NCI-H1105 (cell line): Measurements from ENCODE around the gene TTI1.

Experiments used
- DNase-seq: peaks from one replicate; lab custom pipeline; 2025; lab: John Stamatoyannopoulos, UW

Gene TTI1

GRCh38 chr20:38054647-38055046, 21.4 kb upstream of the TTI1 start:
- no peak for DNase-seq

- DNase-seq = no peak
Observed at GRCh38 chr20:38052870-38053269, 19.6 kb upstream of the TTI1 start.

GRCh38 chr20:38050686-38051085, 17.4 kb upstream of the TTI1 start:
- DNase-seq = no peak

- DNase-seq = no peak
Observed at GRCh38 chr20:38049800-38050199, 16.5 kb upstream of the TTI1 start.

GRCh38 chr20:38046572-38046971, 13.3 kb upstream of the TTI1 start:
- no peak for DNase-seq

DNA sequence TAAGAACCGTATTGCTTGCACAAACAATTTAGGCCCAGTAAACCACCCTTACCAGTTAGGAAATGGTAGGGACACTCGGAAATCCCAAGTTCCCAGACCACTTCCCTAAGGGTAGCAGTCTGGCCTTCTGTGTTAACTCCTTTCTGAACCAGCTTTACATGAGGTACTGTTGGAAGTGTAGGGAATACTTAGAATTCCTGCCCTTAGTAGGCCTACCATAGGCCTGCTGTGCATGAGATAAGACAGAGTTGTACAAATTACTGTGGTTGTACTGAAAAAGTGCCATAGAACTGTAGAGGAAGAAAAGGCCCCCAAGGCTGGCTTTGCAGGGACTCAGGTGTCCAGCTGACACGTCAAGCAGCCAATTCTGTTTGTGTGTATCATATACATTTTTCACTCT, 11.4 kb upstream of the TTI1 start:
- DNase-seq = no peak

GRCh38 chr20:38043512-38044300, 10.4 kb upstream of the TTI1 start:
- no peak for DNase-seq

- DNase-seq = no peak
Observed at GRCh38 chr20:38040276-38040675, 7.0 kb upstream of the TTI1 start.

- DNase-seq = no peak
Observed at GRCh38 chr20:38036366-38036765, 3.1 kb upstream of the TTI1 start.

DNA sequence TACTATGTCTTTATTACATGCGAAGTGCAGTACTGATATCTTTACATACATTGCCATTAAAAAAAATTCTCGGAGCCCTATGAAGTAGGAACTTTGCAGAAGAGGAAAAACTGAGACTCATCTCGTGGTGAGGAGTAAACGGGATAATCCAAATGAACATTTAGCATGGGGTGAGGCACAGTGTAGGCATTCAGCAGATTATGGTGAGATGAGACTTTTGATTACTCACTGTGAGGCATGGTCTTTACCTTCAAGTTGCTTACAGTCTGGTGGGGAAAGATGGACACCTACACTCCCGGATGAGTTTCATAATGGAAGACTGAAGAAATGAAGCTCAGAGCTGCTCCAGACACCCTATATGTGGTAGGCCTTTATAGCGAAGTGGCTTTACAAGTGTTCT, 1.7 kb upstream of the TTI1 start:
- DNase-seq = no peak

DNA sequence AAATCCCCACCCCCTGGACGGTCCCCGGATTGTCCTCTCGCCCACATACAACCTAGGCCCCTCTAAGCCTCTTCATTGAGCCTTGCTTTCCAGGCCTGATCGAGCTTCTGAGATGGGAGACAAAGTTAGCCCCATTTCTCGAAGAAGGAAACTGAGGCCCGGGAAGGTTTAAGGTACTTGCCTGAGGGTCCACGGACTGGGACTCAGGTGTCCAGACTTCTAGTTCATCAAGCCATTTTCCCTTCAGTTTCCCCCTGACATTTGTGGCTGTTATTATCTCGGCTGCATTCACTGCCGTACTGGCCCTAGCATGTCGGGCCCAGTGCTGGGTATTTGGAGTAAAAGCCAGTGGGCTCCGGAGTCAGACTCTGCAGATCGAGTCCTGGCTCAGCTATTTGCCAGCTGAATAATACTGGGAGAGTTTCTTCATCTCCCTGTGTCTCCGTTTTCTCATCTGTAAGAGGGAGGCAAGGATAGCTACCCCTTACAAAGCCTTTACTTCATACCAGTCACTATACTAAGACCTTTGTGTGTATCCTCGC, 923 bp upstream of the TTI1 start:
- DNase-seq = no peak

- peak; percentile 64 for DNase-seq
Observed at GRCh38 chr20:38032585-38033329, 499 bp downstream of the TTI1 start.

DNA sequence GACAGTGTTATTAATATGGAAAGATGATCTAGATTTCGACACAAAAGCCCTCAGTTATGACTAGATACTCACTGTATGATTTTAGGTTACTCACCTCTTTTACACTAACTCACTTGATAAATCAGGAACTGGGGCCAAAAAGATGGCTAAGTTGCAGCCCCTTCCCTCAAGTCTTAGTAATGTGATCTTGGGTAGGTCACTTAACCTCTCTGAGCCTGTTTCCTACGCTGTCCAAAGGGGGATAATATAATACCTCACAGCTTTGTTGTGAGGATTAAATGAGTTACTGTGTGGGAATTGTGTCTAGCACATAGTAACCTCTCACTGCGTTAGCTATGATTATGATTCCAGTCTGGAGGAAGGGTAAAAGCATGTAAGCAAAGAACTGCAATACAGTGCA, 1.3 kb downstream of the TTI1 start:
- no peak for DNase-seq

DNA sequence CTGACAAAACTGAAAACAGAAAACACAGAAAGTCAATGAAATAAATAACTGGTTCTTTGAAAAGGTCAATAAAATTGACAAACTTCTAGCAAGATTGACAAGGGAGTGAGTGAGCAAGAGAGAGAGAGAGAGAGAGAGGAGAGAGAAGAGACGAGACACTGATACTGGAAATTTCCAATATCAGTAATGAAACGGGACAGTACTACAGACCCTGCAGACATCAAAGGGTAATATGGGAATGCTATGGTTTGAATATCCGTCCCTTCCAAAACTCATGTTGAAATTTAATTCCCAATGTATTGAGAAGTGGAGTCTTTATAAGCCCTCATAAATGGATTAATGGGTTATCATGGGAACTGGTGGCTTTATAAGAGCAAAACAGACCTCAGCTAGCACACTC, 3.8 kb downstream of the TTI1 start:
- DNase-seq = no peak

DNA sequence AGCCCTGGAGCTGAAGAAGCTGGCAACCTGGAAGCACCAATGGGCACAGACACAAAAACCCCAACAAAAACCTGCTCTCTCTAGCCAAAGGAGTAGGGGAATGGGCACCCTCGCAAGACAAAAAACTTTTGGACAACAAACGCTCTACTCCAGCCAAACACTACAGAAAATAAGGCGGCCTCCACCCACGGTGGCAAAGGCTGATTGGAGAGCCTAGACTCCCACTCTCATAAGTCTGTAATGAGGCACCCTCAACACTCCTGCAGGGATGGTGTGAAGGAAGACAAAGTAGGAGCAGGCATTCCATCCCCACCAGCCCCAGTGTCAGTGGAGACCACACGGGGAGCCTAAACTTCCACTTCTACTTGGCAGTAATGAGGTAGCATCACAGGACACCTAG, 8.8 kb downstream of the TTI1 start:
- no peak for DNase-seq

- no peak for DNase-seq
Observed at GRCh38 chr20:38023181-38024001, 9.9 kb downstream of the TTI1 start.

- DNase-seq = no peak
Observed at GRCh38 chr20:38021087-38021772, 12.0 kb downstream of the TTI1 start.

DNA sequence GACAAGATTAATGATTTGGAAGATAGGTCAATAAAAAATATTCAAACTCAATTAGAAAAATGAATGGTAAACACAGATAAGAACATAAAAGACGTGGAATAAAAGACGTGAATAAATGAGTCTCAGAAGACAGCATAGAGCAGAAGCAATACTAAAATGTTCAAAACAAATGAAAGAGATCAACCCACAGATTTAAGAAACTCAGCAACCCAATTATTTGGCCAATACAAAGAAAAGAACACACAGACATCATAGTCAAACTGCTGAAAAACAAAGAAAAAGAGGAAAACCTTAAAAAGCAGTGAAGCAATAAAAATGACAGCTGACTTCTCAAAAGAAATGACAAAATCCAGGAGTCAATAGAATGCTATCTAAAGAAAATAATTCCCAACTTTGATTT, 14.9 kb downstream of the TTI1 start:
- DNase-seq = no peak

DNA sequence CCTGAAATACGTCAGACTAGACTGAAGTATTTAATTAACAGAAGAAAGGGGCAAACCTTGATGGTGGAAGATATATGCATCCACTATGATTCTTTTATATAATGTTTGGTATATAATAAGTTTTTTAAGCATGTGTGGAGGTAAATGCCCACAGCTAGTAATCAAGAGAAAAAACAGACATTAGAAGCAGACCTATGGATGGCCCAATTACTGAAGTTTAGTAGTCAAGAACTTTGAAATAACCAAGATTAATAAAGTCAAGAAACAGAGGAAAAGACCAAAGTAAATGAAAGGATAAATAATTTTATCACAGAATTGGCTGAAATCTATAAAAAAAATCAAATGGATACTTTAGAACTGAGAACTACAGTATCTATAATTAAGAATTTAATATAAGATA, 15.3 kb downstream of the TTI1 start:
- DNase-seq = no peak

DNA sequence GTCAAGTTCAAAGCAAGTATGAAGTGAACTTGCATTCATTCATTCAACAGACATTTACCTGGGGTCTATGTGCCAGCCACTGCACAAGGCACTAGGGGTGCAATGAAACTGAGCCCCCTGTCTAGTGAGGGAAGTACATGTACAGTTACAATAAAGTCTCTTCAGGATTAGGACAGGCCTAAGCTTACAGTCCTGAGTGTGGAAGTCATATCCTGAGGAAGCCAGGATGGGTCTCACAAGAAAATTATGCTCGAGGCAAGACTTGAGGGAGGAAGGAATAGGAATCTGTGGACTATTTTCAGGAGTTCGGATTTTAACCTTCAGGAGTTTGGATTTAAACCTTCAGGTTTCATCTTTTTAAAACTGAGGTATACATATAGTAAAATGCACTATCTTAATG, 19.4 kb downstream of the TTI1 start:
- no peak for DNase-seq

DNA sequence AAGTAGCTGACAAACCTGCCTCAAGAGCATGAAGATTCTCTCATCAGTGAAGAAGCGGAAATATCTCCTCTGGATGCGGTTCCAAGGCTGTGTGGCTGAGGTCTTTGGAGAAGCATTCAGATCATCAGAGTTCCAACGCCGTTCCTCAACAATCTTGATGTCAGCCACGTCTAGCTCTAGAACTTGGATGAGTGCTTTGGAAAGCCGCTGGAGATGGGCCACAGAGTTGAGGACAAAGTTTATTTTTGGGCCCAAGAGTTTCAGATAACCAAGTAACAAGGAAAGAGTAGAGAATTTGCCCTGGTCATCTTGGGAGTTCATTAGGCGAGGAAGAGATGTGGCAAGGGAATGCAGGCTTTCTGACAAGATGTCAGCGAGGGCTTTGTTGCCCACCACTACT, 20.9 kb downstream of the TTI1 start:
- DNase-seq = no peak

- DNase-seq = no peak
Observed at GRCh38 chr20:38011696-38012095, 21.6 kb downstream of the TTI1 start.
